Measurements from ENCODE around the gene L2HGDH. TPM values are rescaled to one million over a fixed set of nuclear protein-coding genes. Genes with fewer than 3 reads are reported as not detected.

L2HGDH gene
- total RNA-seq, 1 experiment from 2014 or later, result 25.0 TPM

- H3K4me3 Mint-ChIP-seq (ENCODE audit: unreplicated experiment), result no peak overlapping the region
- H3K4me1 Mint-ChIP-seq (ENCODE audit: low read depth, unreplicated experiment), result peaks cover 6% of the 10 kb centered on the region
- ChIA-PET CTCF (interaction anchor here (0.9 kb wide), 1 partner anchor 20 kb away, joined by 4 read pairs; no protein-coding TSS in a partner anchor), POLR2A (no interaction called here)
- H3K27me3 Mint-ChIP-seq (ENCODE audit: insufficient read depth, unreplicated experiment), result no peaks in the 10 kb centered on the region
- Histone ChIP-seq H3K36me3 (ENCODE audit: control insufficient read depth, insufficient read depth, low read length) (no peaks in the 10 kb centered on the region), H3K9me3 (no peaks in the 10 kb centered on the region), H3K4me3 (ENCODE audit: low read depth, low read length) (no peak overlapping the region), H3K27me3 (replicated peaks; ENCODE audit: control insufficient read depth, insufficient read depth, low read length) (no peaks in the 10 kb centered on the region), H3K4me1 (no peaks in the 10 kb centered on the region)
- DNase-seq, result no peak
- no peaks in the 10 kb centered on the region for H3K36me3 Mint-ChIP-seq (ENCODE audit: insufficient read depth, unreplicated experiment)
- TF ChIP-seq, protein P1, sequence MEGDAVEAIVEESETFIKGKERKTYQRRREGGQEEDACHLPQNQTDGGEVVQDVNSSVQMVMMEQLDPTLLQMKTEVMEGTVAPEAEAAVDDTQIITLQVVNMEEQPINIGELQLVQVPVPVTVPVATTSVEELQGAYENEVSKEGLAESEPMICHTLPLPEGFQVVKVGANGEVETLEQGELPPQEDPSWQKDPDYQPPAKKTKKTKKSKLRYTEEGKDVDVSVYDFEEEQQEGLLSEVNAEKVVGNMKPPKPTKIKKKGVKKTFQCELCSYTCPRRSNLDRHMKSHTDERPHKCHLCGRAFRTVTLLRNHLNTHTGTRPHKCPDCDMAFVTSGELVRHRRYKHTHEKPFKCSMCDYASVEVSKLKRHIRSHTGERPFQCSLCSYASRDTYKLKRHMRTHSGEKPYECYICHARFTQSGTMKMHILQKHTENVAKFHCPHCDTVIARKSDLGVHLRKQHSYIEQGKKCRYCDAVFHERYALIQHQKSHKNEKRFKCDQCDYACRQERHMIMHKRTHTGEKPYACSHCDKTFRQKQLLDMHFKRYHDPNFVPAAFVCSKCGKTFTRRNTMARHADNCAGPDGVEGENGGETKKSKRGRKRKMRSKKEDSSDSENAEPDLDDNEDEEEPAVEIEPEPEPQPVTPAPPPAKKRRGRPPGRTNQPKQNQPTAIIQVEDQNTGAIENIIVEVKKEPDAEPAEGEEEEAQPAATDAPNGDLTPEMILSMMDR (IDR thresholded peaks at IDR 0.05; ENCODE audit: insufficient read depth in 1 of 2, low read depth in 1 of 2, low read length in 1 of 2, severe bottlenecking in 1 of 2, unreplicated experiment in 1 of 2), result no peak
- H3K27ac Mint-ChIP-seq (ENCODE audit: unreplicated experiment), result no peak overlapping the region
- no TSS peak for BruUV-seq (replicated peaks)
- intact Hi-C loops (cut with micrococcal nuclease; ENCODE audit: unreplicated experiment), result no loop called here
- H3K9me3 Mint-ChIP-seq (ENCODE audit: unreplicated experiment), result no peaks in the 10 kb centered on the region
Measured at GRCh38 chr14:50338587-50338986, 26.6 kb upstream of the L2HGDH start.

DNA sequence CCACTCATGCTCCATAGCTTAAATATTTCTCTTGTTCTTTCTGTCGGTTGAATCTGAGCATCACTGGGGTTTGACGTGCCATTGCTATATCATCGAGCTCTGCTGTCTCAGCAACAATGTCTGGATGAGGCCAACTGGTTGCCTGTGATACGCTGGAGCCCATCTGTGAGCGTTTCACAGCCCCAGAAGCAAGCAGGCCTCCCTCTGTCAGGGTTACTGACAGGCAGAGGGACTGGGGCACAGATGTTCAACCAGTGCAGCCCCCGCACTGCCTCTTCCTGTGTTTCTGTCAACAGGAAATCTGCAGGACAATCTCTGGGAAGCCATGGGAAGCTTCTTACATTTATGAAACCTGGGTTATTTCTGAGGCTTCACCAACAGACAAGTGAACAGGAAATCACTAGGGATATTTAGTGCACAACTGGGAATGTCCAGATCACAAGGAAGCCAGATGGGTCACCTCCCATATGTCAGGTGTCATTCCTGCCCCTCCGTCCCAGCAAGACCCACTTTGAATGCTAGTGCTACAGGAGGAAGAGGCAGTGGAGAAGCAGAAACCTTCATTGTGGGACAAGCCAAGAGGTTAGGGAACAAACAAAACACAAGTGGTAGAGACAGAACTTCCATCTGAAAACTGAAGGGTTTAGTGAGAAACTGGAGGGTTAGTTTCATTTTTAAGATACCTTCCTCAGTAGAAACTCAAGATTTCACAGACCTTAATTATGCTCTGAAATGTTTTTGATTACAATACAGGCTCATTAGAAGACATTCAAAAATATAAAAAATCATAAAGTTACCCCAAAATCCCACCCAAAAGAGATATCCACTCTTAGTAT lies 24.2 kb upstream of the L2HGDH start:
- no peaks in the 10 kb centered on the region for H3K9me3 ChIP-seq
- Mint-ChIP-seq H3K9me3 (ENCODE audit: unreplicated experiment) (no peaks in the 10 kb centered on the region), H3K4me3 (ENCODE audit: unreplicated experiment) (no peak overlapping the region), H3K27me3 (ENCODE audit: insufficient read depth, unreplicated experiment) (no peaks in the 10 kb centered on the region), H3K27ac (ENCODE audit: unreplicated experiment) (no peak overlapping the region), H3K4me1 (ENCODE audit: low read depth, unreplicated experiment) (peaks cover 12% of the 10 kb centered on the region), H3K36me3 (ENCODE audit: insufficient read depth, unreplicated experiment) (peaks cover 5% of the 10 kb centered on the region)
- TF ChIP-seq, protein P1 (IDR thresholded peaks at IDR 0.05; ENCODE audit: insufficient read depth in 1 of 2, low read depth in 1 of 2, low read length in 1 of 2, severe bottlenecking in 1 of 2, unreplicated experiment in 1 of 2), result no peak
- no peak for DNase-seq
- H3K4me1 ChIP-seq, result peaks cover 11% of the 10 kb centered on the region
- no TSS peak for BruUV-seq (replicated peaks)
- POLR2A ChIA-PET, result no interaction called here
- no peaks in the 10 kb centered on the region for H3K36me3 ChIP-seq (ENCODE audit: control insufficient read depth, insufficient read depth, low read length)
- intact Hi-C loops (cut with micrococcal nuclease; ENCODE audit: unreplicated experiment), result no loop called here
- H3K27me3 ChIP-seq (replicated peaks; ENCODE audit: control insufficient read depth, insufficient read depth, low read length), result no peaks in the 10 kb centered on the region
- no peak overlapping the region for H3K4me3 ChIP-seq (ENCODE audit: low read depth, low read length)
- CTCF ChIA-PET, result interaction anchor here (1.1 kb wide), 1 partner anchor 24 kb away, joined by 3 read pairs; no protein-coding TSS in a partner anchor

GRCh38 chr14:50335389-50335788 lies 23.4 kb upstream of the L2HGDH start:
- no TSS peak for BruUV-seq (replicated peaks)
- H3K4me1 Mint-ChIP-seq (ENCODE audit: low read depth, unreplicated experiment), result peaks cover 12% of the 10 kb centered on the region
- H3K36me3 Mint-ChIP-seq (ENCODE audit: insufficient read depth, unreplicated experiment), result peaks cover 5% of the 10 kb centered on the region
- H3K9me3 ChIP-seq, result no peaks in the 10 kb centered on the region
- no peaks in the 10 kb centered on the region for H3K9me3 Mint-ChIP-seq (ENCODE audit: unreplicated experiment)
- H3K27ac Mint-ChIP-seq (ENCODE audit: unreplicated experiment), result no peak overlapping the region
- no peaks in the 10 kb centered on the region for H3K27me3 ChIP-seq (replicated peaks; ENCODE audit: control insufficient read depth, insufficient read depth, low read length)
- H3K36me3 ChIP-seq (ENCODE audit: control insufficient read depth, insufficient read depth, low read length), result no peaks in the 10 kb centered on the region
- H3K4me3 ChIP-seq (ENCODE audit: low read depth, low read length), result no peak overlapping the region
- H3K27me3 Mint-ChIP-seq (ENCODE audit: insufficient read depth, unreplicated experiment), result no peaks in the 10 kb centered on the region
- ChIA-PET POLR2A (interaction anchor here (0.6 kb wide), 1 partner anchor 23 kb away, joined by 4 read pairs; no protein-coding TSS in a partner anchor), CTCF (interaction anchor here (0.6 to 1.1 kb wide), 4 partner anchors 15 to 126 kb away, joined by 3 to 4 read pairs (median 4); no protein-coding TSS in a partner anchor)
- intact Hi-C loops (cut with micrococcal nuclease; ENCODE audit: unreplicated experiment), result no loop called here
- H3K4me1 ChIP-seq, result peaks cover 11% of the 10 kb centered on the region
- no peak overlapping the region for H3K4me3 Mint-ChIP-seq (ENCODE audit: unreplicated experiment)
- DNase-seq, result peak; percentile 24 to 42
- TF ChIP-seq, protein P1 (IDR thresholded peaks at IDR 0.05; ENCODE audit: insufficient read depth in 1 of 2, low read depth in 1 of 2, low read length in 1 of 2, severe bottlenecking in 1 of 2, unreplicated experiment in 1 of 2), result no peak
